Cortex of kidney (tissue), 1 donor: Measurements from ENCODE around the gene MBP.
"Not testable (repeated sequence)": the region's sequence is repeated elsewhere in the genome, so short reads cannot be mapped to it uniquely, and the experiment has no call there.

ENCODE experiments used
- DNase-seq: peaks from one replicate; lab custom pipeline; 2025; lab: John Stamatoyannopoulos, UW

The MBP gene

GRCh38 chr18:77004555-77005380 lies 127.8 kb downstream of the MBP start:
- DNase-seq = no peak

DNA sequence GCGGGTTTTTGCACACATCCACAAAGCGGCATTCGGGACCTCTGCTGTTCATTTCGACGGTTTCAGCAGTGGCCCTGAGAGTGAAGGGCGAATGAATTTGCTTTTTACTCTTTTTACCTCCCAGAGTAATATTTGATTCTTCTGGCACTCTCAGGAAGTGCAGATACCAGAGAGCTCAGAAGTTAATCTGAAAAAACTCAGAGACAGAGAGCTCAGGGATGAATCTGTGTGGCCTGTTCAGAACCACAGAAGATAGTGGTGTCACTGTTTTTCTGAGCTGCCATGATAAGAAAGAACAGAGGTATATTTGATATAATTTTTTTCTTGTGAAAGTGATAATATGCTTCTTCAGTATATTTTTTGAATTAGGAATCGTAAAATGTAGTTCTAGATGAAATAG lies 129.3 kb downstream of the MBP start:
- no peak for DNase-seq

- DNase-seq = no peak
These were observed 130.1 kb downstream of the MBP start for GRCh38 chr18:77002496-77002895.

DNA sequence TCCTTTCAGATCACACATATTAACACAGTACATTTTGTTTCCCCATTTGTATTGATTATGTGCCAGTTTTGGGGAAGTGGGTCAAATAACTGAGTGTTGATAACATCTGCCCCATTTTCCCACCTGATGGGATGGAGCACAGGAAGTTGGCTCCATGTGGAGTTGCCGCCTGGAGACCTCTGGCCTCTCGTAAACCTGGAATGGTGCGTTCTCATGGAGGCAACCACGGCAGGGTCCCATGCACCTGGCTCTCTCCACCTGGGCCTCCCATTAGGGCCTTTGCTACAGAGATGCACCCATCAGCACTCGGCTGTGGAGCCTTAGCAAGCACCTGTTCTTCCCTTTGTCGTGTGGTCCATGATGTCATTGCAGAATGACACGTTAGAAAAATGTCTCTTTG lies 130.6 kb downstream of the MBP start:
- no peak for DNase-seq

DNA sequence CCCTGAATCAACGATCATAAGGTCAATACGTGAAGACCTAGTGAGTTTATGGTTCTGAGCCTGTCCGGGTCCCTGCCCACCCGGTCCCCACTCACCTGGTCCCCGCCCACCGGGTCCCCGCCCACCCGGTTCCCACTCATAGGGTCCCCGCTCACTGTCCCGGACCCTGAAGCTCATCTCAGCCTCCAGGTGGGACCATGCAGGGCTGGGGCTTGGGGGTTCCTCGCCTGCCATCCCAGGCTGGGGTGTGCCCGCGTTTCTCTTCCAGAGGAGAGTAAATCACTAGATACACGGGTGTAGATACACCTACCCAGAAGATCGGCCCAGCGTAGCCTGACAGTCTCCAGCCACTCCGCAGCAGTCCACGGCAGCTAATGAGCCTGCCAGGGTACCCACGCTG lies 131.5 kb downstream of the MBP start:
- no peak for DNase-seq

GRCh38 chr18:77000527-77000926 lies 132.1 kb downstream of the MBP start:
- DNase-seq = no peak

GRCh38 chr18:76999077-76999476 lies 133.5 kb downstream of the MBP start:
- DNase-seq = no peak

GRCh38 chr18:76997951-76998808 lies 134.4 kb downstream of the MBP start:
- DNase-seq = no peak

DNA sequence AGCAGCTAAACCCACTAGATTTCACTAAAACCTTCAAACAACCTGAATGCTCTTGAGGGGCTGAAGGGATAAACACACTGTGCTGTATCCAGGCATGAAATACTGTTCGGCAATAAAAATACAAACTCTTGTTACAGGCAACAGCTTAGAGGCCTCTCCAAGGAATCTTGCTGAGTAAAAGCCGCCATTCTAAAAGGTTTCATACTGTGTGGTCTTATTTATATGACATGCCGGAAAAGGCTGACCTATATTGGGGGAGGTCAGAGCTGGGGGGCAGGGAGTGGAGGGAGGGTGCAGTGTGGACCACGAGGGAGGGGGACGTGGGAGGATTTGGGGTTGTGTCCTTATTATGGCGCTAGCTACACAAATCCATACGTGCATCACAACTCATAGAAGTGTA lies 136.2 kb downstream of the MBP start:
- DNase-seq = no peak

DNA sequence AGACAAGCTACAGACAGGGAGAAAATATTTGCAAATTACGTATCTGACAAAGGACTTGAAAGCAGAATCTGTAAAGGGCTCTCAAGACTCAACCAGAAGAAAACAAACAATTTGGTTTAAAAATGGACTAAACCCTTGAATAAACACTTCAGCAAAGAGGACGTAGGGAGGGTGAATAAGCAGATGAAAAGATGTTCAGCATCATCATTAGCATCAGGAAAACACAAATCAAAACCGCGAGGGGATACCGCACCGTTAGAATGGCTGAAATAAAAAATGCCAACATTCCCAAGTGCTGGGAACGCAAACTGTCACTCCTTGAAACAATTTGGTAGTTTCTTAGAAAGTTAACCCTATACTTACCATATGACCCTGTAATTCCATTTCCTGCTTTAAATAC lies 136.7 kb downstream of the MBP start:
- no peak for DNase-seq

- no peak for DNase-seq
These were observed 138.4 kb downstream of the MBP start for GRCh38 chr18:76994086-76994654.

DNA sequence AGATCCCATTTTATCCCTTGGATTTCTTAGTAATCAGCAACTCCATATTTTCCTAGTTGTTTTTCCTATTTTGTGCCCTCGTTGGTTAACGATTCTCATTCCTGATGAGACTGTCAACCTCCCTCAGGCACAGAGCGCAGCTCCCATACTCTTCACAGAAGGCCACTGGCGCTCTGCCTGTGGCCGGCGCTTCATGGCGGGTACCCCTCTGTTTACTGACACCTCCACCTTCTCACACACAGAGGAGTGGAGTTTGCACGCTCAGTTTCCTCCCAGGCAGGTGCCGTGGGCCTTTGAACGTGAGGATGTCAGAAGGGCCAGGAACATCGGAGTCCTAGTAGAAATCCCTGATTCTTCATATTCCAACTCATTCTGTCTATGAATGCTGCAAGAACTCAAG lies 139.0 kb downstream of the MBP start:
- DNase-seq = no peak

- no peak for DNase-seq
These were observed 139.5 kb downstream of the MBP start for GRCh38 chr18:76993085-76993382.

GRCh38 chr18:76992226-76993084 lies 140.1 kb downstream of the MBP start:
- no peak for DNase-seq

DNA sequence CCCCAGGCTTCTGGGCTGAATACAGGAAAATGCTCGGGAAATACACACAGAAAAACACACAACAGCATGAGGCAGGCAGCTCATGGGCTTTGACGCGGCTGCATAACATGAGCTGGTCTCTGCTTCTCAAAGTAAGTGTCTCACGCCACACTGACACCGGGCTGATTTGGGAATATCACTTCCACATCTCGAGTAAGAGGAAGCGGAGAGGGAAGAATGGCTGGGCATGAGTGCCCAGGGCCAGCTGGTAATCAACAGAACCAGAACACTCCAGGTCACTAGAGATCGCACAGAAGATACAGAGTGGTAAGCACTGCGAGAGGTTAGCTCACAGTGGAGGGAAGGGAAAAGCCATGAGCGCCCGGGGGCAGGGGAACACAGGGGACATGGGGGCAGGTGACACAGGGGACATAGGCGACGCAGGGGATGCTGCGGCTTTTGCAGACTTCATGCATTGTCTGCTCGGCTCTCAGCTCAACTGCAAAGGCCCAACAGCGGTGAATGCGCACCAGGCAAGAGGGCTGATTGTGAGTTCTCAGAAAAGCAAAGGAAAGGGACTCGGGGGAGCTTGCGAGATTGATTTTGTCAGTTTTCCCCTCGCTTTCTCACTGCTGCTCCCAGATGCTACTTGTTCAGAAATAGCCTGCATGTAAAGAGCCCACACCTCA lies 141.4 kb downstream of the MBP start:
- no peak for DNase-seq

DNA sequence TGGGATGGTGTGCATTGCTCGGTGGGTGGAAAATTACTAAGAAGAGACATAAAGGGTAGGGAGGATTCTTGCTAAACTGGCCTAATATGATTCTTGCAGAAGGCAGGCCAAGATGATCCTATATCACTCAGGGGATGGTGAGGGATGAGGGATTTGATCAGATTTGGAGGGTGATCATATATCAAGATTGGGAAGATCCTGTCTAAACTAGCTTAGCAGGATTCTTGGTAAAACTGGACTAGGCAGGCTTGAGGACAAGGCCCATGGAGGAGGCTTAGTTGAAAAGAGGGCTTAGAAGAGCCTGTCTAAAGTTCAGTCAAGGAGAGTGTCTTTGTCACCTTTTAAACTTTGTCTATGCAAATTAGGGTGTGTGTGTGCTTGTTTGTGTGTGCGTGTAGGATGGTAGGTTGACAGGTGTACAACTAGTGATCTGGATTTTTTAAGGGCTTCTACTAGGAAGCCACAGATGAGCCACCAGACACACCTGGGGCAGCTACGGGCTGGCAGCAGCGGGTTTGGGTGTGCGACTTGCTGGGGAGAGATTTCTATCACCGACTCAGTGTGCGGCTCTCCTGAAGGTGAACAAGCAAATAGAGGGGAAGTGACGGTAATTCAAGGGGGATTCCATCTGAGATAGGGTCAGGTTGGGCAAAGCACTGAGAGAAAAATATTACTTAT lies 142.1 kb downstream of the MBP start:
- DNase-seq = not testable (repeated sequence)

GRCh38 chr18:76989647-76990190 lies 142.9 kb downstream of the MBP start:
- DNase-seq = no peak

GRCh38 chr18:76988827-76989646 lies 143.5 kb downstream of the MBP start:
- DNase-seq = no peak

DNA sequence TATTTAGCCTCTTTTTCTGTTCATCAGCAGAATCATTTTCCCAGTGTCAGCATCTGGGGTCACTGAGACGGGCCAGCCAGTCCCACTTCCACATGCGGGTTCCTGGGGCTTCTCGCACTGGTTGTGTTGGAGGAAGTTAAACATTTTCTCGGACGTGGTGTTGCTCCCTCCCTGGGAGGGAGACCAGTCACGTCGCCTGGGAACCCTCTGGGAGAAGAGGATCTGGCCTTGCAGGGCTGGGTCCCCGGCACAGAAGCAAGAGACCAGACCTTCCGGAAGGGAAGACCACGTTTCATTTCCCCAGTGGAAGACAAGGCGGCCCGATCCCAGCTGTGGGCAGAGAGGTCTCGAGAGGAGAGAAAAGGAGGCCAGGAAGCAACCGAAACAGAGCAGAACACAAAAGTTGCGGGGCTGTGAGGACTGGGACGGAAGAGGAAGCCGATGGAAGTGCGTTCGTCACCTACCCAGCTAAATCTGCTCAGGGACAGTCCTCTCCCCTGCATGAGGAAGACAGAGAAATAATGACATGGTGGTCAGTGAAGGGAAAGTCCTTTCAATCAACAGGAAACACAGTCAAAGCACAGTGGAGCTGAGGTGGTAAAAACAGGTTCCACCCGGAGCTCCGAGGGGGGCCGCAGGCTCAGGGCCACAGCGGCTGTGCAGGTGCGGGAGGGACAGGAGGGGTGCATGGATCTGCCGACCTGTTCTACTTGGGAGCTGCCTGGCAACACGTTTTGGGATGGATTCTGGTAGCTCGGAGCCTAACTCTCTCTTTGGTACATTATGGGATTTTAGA lies 144.4 kb downstream of the MBP start:
- DNase-seq = no peak
